Liver (tissue), 2 donors: ENCODE measurements around the gene DPYD.

Experiments
- YY1 ChIP-seq: IDR thresholded peaks from 2 replicates; pipeline ENCODE4 v1.6.1; 2016; ENCODE audit warnings: antibody characterized with exemption, mild to moderate bottlenecking
- TF ChIP-seq, protein P1 (sequence below): fragments of 150-350 bp; IDR thresholded peaks from 2 replicates; pipeline ENCODE4 v1.5.1; 2017; ENCODE audit warnings: improper control_type of control experiment, low read depth, low read length; ENCODE audit not compliant: missing input control
- donor health status: healthy.

DNA sequence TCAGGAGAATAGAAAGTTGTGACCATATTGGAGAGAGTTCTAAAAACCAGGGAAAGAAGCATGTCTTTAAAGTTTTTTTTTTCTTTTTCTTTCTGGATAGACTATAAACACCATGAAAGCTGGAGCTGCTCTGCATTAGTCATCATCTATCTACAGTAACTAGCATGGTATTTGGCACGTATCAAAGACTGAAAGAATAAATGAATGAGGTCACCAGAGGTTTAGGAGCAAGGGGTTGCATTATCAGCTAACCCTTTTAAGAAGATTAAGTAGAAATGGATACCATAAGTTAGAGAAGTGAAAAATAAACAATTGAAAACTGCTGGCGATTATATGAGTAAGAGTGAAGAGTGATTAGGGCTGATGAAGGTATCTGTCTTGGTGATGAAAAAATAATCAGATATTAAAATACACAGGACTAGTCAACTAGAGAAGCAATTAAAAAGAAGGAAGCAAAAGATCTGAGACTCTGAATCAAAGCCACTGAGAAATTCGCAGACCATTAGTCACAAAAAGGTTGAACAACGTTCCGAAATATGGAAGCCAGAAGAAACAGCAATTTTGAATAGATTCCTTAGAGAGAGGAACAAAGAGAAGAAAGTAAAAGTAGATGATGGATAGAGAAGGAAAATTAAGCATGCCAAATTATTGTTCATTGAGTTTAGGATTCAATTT, 536.4 kb downstream of the DPYD start:
- TF ChIP-seq, protein P1, sequence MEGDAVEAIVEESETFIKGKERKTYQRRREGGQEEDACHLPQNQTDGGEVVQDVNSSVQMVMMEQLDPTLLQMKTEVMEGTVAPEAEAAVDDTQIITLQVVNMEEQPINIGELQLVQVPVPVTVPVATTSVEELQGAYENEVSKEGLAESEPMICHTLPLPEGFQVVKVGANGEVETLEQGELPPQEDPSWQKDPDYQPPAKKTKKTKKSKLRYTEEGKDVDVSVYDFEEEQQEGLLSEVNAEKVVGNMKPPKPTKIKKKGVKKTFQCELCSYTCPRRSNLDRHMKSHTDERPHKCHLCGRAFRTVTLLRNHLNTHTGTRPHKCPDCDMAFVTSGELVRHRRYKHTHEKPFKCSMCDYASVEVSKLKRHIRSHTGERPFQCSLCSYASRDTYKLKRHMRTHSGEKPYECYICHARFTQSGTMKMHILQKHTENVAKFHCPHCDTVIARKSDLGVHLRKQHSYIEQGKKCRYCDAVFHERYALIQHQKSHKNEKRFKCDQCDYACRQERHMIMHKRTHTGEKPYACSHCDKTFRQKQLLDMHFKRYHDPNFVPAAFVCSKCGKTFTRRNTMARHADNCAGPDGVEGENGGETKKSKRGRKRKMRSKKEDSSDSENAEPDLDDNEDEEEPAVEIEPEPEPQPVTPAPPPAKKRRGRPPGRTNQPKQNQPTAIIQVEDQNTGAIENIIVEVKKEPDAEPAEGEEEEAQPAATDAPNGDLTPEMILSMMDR = no peak
- TF ChIP-seq YY1 = no peak
